Stimulated activated naive CD8-positive, alpha-beta T cell treated with anti-CD3 and anti-CD28 coated beads, Interleukin-15, Interleukin-2, amounts not matched to agents 100 ng/mL and 50 ng/mL, for 24 hours (primary cell): ENCODE data around the gene LMO2.

ENCODE experiments used
- H3K27ac Mint-ChIP-seq: one replicate; pipeline ENCODE4 v1.8.0; 2021; ENCODE audit warnings: mild to moderate bottlenecking, mixed read lengths
- H3K27me3 Mint-ChIP-seq: one replicate; pipeline ENCODE4 v1.8.0; 2021; ENCODE audit warnings: mixed read lengths
- H3K36me3 Mint-ChIP-seq: one replicate; pipeline ENCODE4 v1.8.0; 2021; ENCODE audit warnings: low read depth, mixed read lengths
- H3K4me1 Mint-ChIP-seq: one replicate; pipeline ENCODE4 v1.8.0; 2021; ENCODE audit warnings: low read depth, mixed read lengths
- H3K4me3 Mint-ChIP-seq: one replicate; pipeline ENCODE4 v1.8.0; 2021; ENCODE audit warnings: mild to moderate bottlenecking, mixed read lengths
- H3K9me3 Mint-ChIP-seq: one replicate; pipeline ENCODE4 v1.8.0; 2021; ENCODE audit warnings: mixed read lengths

The LMO2 gene

GRCh38 chr11:33906484-33907186 is 14.8 kb upstream of the LMO2 start:
- Mint-ChIP-seq H3K27me3 (peaks cover 71% of the 10 kb centered on the region), H3K36me3 (no peaks in the 10 kb centered on the region), H3K9me3 (peaks cover 3% of the 10 kb centered on the region), H3K4me1 (peaks cover 11% of the 10 kb centered on the region), H3K27ac (no peak overlapping the region), H3K4me3 (no peak overlapping the region)

GRCh38 chr11:33904102-33904501 is 12.2 kb upstream of the LMO2 start:
- Mint-ChIP-seq H3K27me3 (peaks cover 76% of the 10 kb centered on the region), H3K4me3 (no peak overlapping the region)

GRCh38 chr11:33900159-33900840 is 8.4 kb upstream of the LMO2 start:
- H3K27me3 Mint-ChIP-seq = peaks cover 83% of the 10 kb centered on the region
- H3K9me3 Mint-ChIP-seq = no peaks in the 10 kb centered on the region
- H3K36me3 Mint-ChIP-seq = no peaks in the 10 kb centered on the region
- peaks cover 15% of the 10 kb centered on the region for H3K4me1 Mint-ChIP-seq
- H3K27ac Mint-ChIP-seq = no peak overlapping the region
- no peak overlapping the region for H3K4me3 Mint-ChIP-seq

More at GRCh38 chr11:33904102-33904501, 12.2 kb upstream of the LMO2 start:
- H3K9me3 Mint-ChIP-seq = peaks cover 3% of the 10 kb centered on the region
- H3K36me3 Mint-ChIP-seq = no peaks in the 10 kb centered on the region
- no peak overlapping the region for H3K27ac Mint-ChIP-seq
- H3K4me1 Mint-ChIP-seq = peaks cover 16% of the 10 kb centered on the region

- Mint-ChIP-seq H3K27ac (no peak overlapping the region), H3K4me3 (no peak overlapping the region), H3K27me3 (peaks cover 84% of the 10 kb centered on the region), H3K4me1 (peaks cover 23% of the 10 kb centered on the region), H3K36me3 (no peaks in the 10 kb centered on the region), H3K9me3 (no peaks in the 10 kb centered on the region)
Observed at GRCh38 chr11:33899400-33900037, 7.6 kb upstream of the LMO2 start.

GRCh38 chr11:33898957-33899356 is 7.1 kb upstream of the LMO2 start:
- H3K4me3 Mint-ChIP-seq = no peak overlapping the region
- H3K36me3 Mint-ChIP-seq = no peaks in the 10 kb centered on the region
- peaks cover 82% of the 10 kb centered on the region for H3K27me3 Mint-ChIP-seq
- no peak overlapping the region for H3K27ac Mint-ChIP-seq
- H3K9me3 Mint-ChIP-seq = no peaks in the 10 kb centered on the region
- H3K4me1 Mint-ChIP-seq = peaks cover 28% of the 10 kb centered on the region

- Mint-ChIP-seq H3K4me3 (no peak overlapping the region), H3K36me3 (no peaks in the 10 kb centered on the region), H3K27ac (no peak overlapping the region), H3K9me3 (no peaks in the 10 kb centered on the region), H3K4me1 (peaks cover 39% of the 10 kb centered on the region), H3K27me3 (peaks cover 78% of the 10 kb centered on the region)
Observed at GRCh38 chr11:33897761-33898375, 6.0 kb upstream of the LMO2 start.

GRCh38 chr11:33896911-33897310 is 5.0 kb upstream of the LMO2 start:
- Mint-ChIP-seq H3K4me1 (peaks cover 49% of the 10 kb centered on the region), H3K27ac (no peak overlapping the region), H3K4me3 (no peak overlapping the region), H3K9me3 (no peaks in the 10 kb centered on the region), H3K27me3 (peaks cover 75% of the 10 kb centered on the region), H3K36me3 (no peaks in the 10 kb centered on the region)

- Mint-ChIP-seq H3K36me3 (no peaks in the 10 kb centered on the region), H3K4me1 (peaks cover 60% of the 10 kb centered on the region), H3K4me3 (no peak overlapping the region), H3K9me3 (no peaks in the 10 kb centered on the region), H3K27ac (no peak overlapping the region), H3K27me3 (peaks cover 77% of the 10 kb centered on the region)
Observed at GRCh38 chr11:33895752-33896137, 3.9 kb upstream of the LMO2 start.

GRCh38 chr11:33894398-33894746 is 2.5 kb upstream of the LMO2 start:
- Mint-ChIP-seq H3K9me3 (peaks cover 6% of the 10 kb centered on the region), H3K36me3 (no peaks in the 10 kb centered on the region), H3K27me3 (peaks cover 72% of the 10 kb centered on the region), H3K4me3 (peak overlapping the region; percentile 75), H3K27ac (peak overlapping the region; percentile 84), H3K4me1 (peaks cover 59% of the 10 kb centered on the region)

- H3K27me3 Mint-ChIP-seq = peaks cover 74% of the 10 kb centered on the region
- no peaks in the 10 kb centered on the region for H3K36me3 Mint-ChIP-seq
- peaks cover 59% of the 10 kb centered on the region for H3K4me1 Mint-ChIP-seq
- peaks cover 7% of the 10 kb centered on the region for H3K9me3 Mint-ChIP-seq
- H3K27ac Mint-ChIP-seq = peak overlapping the region; percentile 84
- peak overlapping the region; percentile 75 for H3K4me3 Mint-ChIP-seq
Observed at GRCh38 chr11:33893711-33894397, 2.0 kb upstream of the LMO2 start.

- Mint-ChIP-seq H3K27me3 (peaks cover 79% of the 10 kb centered on the region), H3K36me3 (no peaks in the 10 kb centered on the region), H3K27ac (peak overlapping the region; percentile 84), H3K4me3 (peak overlapping the region; percentile 75), H3K4me1 (peaks cover 59% of the 10 kb centered on the region), H3K9me3 (peaks cover 7% of the 10 kb centered on the region)
Observed at GRCh38 chr11:33892906-33893594, 1.2 kb upstream of the LMO2 start.

GRCh38 chr11:33889821-33890378 is 2.0 kb downstream of the LMO2 start:
- no peaks in the 10 kb centered on the region for H3K36me3 Mint-ChIP-seq
- H3K27me3 Mint-ChIP-seq = peaks cover 74% of the 10 kb centered on the region
- peaks cover 46% of the 10 kb centered on the region for H3K4me1 Mint-ChIP-seq
- no peak overlapping the region for H3K27ac Mint-ChIP-seq
- peaks cover 7% of the 10 kb centered on the region for H3K9me3 Mint-ChIP-seq
- H3K4me3 Mint-ChIP-seq = no peak overlapping the region

GRCh38 chr11:33889296-33889695 is 2.6 kb downstream of the LMO2 start:
- H3K4me3 Mint-ChIP-seq = no peak overlapping the region
- H3K36me3 Mint-ChIP-seq = no peaks in the 10 kb centered on the region
- H3K4me1 Mint-ChIP-seq = peaks cover 40% of the 10 kb centered on the region
- no peak overlapping the region for H3K27ac Mint-ChIP-seq
- H3K27me3 Mint-ChIP-seq = peaks cover 76% of the 10 kb centered on the region
- peaks cover 7% of the 10 kb centered on the region for H3K9me3 Mint-ChIP-seq

GRCh38 chr11:33887886-33888285 is 4.0 kb downstream of the LMO2 start:
- H3K36me3 Mint-ChIP-seq = no peaks in the 10 kb centered on the region
- peaks cover 26% of the 10 kb centered on the region for H3K4me1 Mint-ChIP-seq
- no peak overlapping the region for H3K27ac Mint-ChIP-seq
- H3K4me3 Mint-ChIP-seq = no peak overlapping the region
- peaks cover 7% of the 10 kb centered on the region for H3K9me3 Mint-ChIP-seq
- peaks cover 84% of the 10 kb centered on the region for H3K27me3 Mint-ChIP-seq
